H1 (cell line): ENCODE measurements around the gene SPECC1. TPM values are rescaled to one million over a fixed set of nuclear protein-coding genes. Genes with fewer than 3 reads are reported as not detected.

Experiments used
- CTCF ChIA-PET: fragments of 300-600 bp; sonication (Branson Sonifier 250); formaldehyde crosslinking; loops from one replicate; lab custom pipeline; 2021; ENCODE audit not compliant: partially characterized antibody; lab: Charles Lee
- POLR2A ChIA-PET: fragments of 300-600 bp; sonication (Branson Sonifier 250); formaldehyde crosslinking; loops from one replicate; lab custom pipeline; 2021; ENCODE audit warnings: inconsistent platforms; ENCODE audit not compliant: partially characterized antibody; lab: Charles Lee
- DNase-seq, 2 experiments: peaks; one replicate each; pipeline versions ENCODE4 v3.0.0 to v3.0.0-alpha.2; 2010 to 2022; ENCODE audit warnings: low spot score in 2 of 2, low read depth in 1 of 2, mixed read lengths in 1 of 2
- FAIRE-seq: peaks from 2 replicates; lab custom pipeline; 2011; peaks lifted over from hg19 to GRCh38; lab: Jason Lieb, UNC
- H2AFZ ChIP-seq: 2 replicates; pipeline ENCODE4 v1.8.1; 2012; ENCODE audit warnings: low read length, inconsistent platforms
- H2AK5ac ChIP-seq: 2 replicates; pipeline ENCODE4 v1.6.1; 2013; ENCODE audit warnings: low read depth, low read length
- H2BK120ac ChIP-seq: replicated peaks from 2 replicates; pipeline ENCODE3; 2013; ENCODE audit warnings: low read depth, low read length, inconsistent platforms
- H2BK12ac ChIP-seq: 2 replicates; pipeline ENCODE4 v1.6.1; 2013; ENCODE audit warnings: low read depth, low read length
- H2BK15ac ChIP-seq: 2 replicates; pipeline ENCODE4 v1.6.1; 2013; ENCODE audit warnings: low read length
- H2BK20ac ChIP-seq: 2 replicates; pipeline ENCODE4 v1.6.1; 2013; ENCODE audit warnings: low read length
- H2BK5ac ChIP-seq: 2 replicates; pipeline ENCODE4 v1.6.1; 2013; ENCODE audit warnings: low read depth, low read length
- H3K14ac ChIP-seq: 2 replicates; pipeline ENCODE4 v1.6.1; 2013; ENCODE audit warnings: inconsistent platforms; ENCODE audit not compliant: insufficient read length
- H3K18ac ChIP-seq: 2 replicates; pipeline ENCODE4 v1.6.1; 2013; ENCODE audit warnings: low read length; ENCODE audit errors: extremely low read depth
- H3K23ac ChIP-seq: 2 replicates; pipeline ENCODE4 v1.6.1; 2013; ENCODE audit warnings: inconsistent platforms; ENCODE audit not compliant: insufficient read length
- H3K23me2 ChIP-seq: 2 replicates; pipeline ENCODE4 v1.6.1; 2013; ENCODE audit warnings: low read depth, low read length
- H3K27ac ChIP-seq: 2 replicates; pipeline ENCODE4 v1.6.1; 2011; ENCODE audit warnings: low read depth, low read length, inconsistent platforms
- H3K27me3 ChIP-seq, 4 experiments: replicated peaks in 1 of 4; 1 replicate in 1 of 4; 2 replicates in 3 of 4; pipeline versions ENCODE4 v1.6.1 to v1.8.1; 2011 to 2013; ENCODE audit warnings: low read length in 3 of 4, mild to moderate bottlenecking in 3 of 4, inconsistent platforms in 2 of 4, mixed read lengths in 2 of 4, moderate library complexity in 1 of 4; ENCODE audit not compliant: control insufficient read depth in 3 of 4, insufficient read depth in 3 of 4; ENCODE audit errors: extremely low read depth in 1 of 4
- H3K36me3 ChIP-seq, 4 experiments: 2 replicates each; pipeline versions ENCODE4 v1.6.1 to v1.8.1; 2011 to 2013; ENCODE audit warnings: mild to moderate bottlenecking in 4 of 4, low read length in 3 of 4, moderate library complexity in 2 of 4, control low read depth in 1 of 4, inconsistent platforms in 1 of 4; ENCODE audit not compliant: insufficient read depth in 4 of 4, control insufficient read depth in 2 of 4
- H3K4ac ChIP-seq: replicated peaks from 2 replicates; pipeline ENCODE3; 2013; ENCODE audit warnings: low read length, low read depth, mixed read lengths, inconsistent platforms; ENCODE audit not compliant: insufficient read length
- H3K4me1 ChIP-seq, 4 experiments: replicated peaks in 1 of 4; 1 replicate in 1 of 4; 2 replicates in 3 of 4; pipeline versions ENCODE4 v1.6.1 to v1.8.1; 2011 to 2013; ENCODE audit warnings: low read length in 3 of 4, inconsistent platforms in 2 of 4, mixed read lengths in 1 of 4; ENCODE audit not compliant: insufficient read depth in 4 of 4, control insufficient read depth in 3 of 4
- H3K4me2 ChIP-seq, 2 experiments: 2 replicates each; pipeline versions ENCODE4 v1.6.1 to v1.8.1; 2011 to 2013; ENCODE audit warnings: low read depth in 2 of 2, low read length in 2 of 2, control low read depth in 1 of 2, inconsistent platforms in 1 of 2, mild to moderate bottlenecking in 1 of 2; ENCODE audit not compliant: insufficient read depth in 1 of 2
- H3K4me3 ChIP-seq, 4 experiments: fragments of 200-600, 300-600 bp in 1 of 4; sonication (generic), shearing (Covaris generic), sonication (Bioruptor Twin) in 1 of 4; 2 replicates each; pipeline versions ENCODE4 v1.5.1 to v1.8.1; 2011 to 2016; ENCODE audit warnings: low read length in 4 of 4, low read depth in 3 of 4, control low read depth in 2 of 4, inconsistent platforms in 2 of 4, mild to moderate bottlenecking in 2 of 4, mixed read lengths in 1 of 4, moderate library complexity in 1 of 4; ENCODE audit not compliant: insufficient read depth in 2 of 4; ENCODE audit errors: extremely low read depth in 1 of 4
- H3K56ac ChIP-seq: replicated peaks from 2 replicates; pipeline ENCODE3; 2013; ENCODE audit warnings: low read depth, mild to moderate bottlenecking, mixed read lengths, low read length, inconsistent platforms; ENCODE audit not compliant: insufficient read length
- H3K79me1 ChIP-seq: 2 replicates; pipeline ENCODE4 v1.6.1; 2013; ENCODE audit warnings: low read depth, low read length, control low read depth
- H3K79me2 ChIP-seq, 2 experiments: 2 replicates each; pipeline versions ENCODE4 v1.6.1 to v1.8.1; 2012 to 2013; ENCODE audit warnings: low read length in 2 of 2, mild to moderate bottlenecking in 2 of 2, inconsistent platforms in 1 of 2; ENCODE audit not compliant: insufficient read depth in 2 of 2, control insufficient read depth in 1 of 2
- H3K9ac ChIP-seq, 4 experiments: replicated peaks in 1 of 4; 1 replicate in 1 of 4; 2 replicates in 3 of 4; pipeline versions ENCODE4 v1.6.1 to v1.8.1; 2011 to 2013; ENCODE audit warnings: low read depth in 3 of 4, low read length in 3 of 4, control low read depth in 2 of 4, mild to moderate bottlenecking in 2 of 4, moderate library complexity in 2 of 4, inconsistent platforms in 1 of 4; ENCODE audit errors: extremely low read depth in 1 of 4
- H3K9me3 ChIP-seq, 2 experiments: 2 replicates each; pipeline versions ENCODE4 v1.6.1 to v1.8.1; 2012 to 2013; ENCODE audit warnings: mild to moderate bottlenecking in 2 of 2, moderate library complexity in 2 of 2, control low read depth in 1 of 2, inconsistent platforms in 1 of 2, low read depth in 1 of 2, low read length in 1 of 2, mixed read lengths in 1 of 2; ENCODE audit not compliant: insufficient read depth in 2 of 2
- H4K20me1 ChIP-seq, 2 experiments: replicated peaks in 1 of 2; 2 replicates each; pipeline versions ENCODE3 to v1.8.1; 2011 to 2013; ENCODE audit warnings: inconsistent platforms in 2 of 2, low read length in 2 of 2, mild to moderate bottlenecking in 1 of 2; ENCODE audit not compliant: insufficient read depth in 2 of 2, control insufficient read depth in 1 of 2
- H4K5ac ChIP-seq: 2 replicates; pipeline ENCODE4 v1.6.1; 2013; ENCODE audit warnings: low read length, low read depth, mixed read lengths, inconsistent platforms; ENCODE audit not compliant: insufficient read length
- H4K8ac ChIP-seq: 2 replicates; pipeline ENCODE4 v1.8.0; 2013; ENCODE audit warnings: mild to moderate bottlenecking, moderate library complexity, low read length, inconsistent platforms; ENCODE audit not compliant: insufficient read depth; ENCODE audit errors: extremely low read depth
- H4K91ac ChIP-seq: replicated peaks from 2 replicates; pipeline ENCODE3; 2013; ENCODE audit warnings: low read length, mixed read lengths, inconsistent platforms; ENCODE audit not compliant: insufficient read length
- EZH2 ChIP-seq: fragments of 200-600 bp; sonication (generic); IDR thresholded peaks from 2 replicates; pipeline ENCODE4 v1.7.1; 2012; ENCODE audit warnings: low read depth, mild to moderate bottlenecking, moderate library complexity, low read length, inconsistent platforms; ENCODE audit not compliant: severe bottlenecking
- JUN ChIP-seq: IDR thresholded peaks from 2 replicates; pipeline ENCODE4 v1.6.1; 2011; ENCODE audit warnings: low read depth, mild to moderate bottlenecking, improper control_type of control experiment, low read length
- KDM5A ChIP-seq: fragments of 200-600 bp; IDR thresholded peaks from 2 replicates; pipeline ENCODE4 v1.7.1; 2012; ENCODE audit warnings: mild to moderate bottlenecking, low read length, inconsistent platforms, mixed read lengths
- WGBS, 2 experiments: shearing (Covaris generic) in 1 of 2; methylation state at CpG; one replicate each; pipeline versions ENCODE4 v1.1.6 to v1.1.7; 2013 to 2015; ENCODE audit warnings: low lambda C conversion rate in 2 of 2, mixed read lengths in 2 of 2, inconsistent platforms in 1 of 2, low coverage in 1 of 2, missing lambda C conversion rate in 1 of 2; ENCODE audit not compliant: insufficient replicate concordance in 2 of 2, insufficient coverage in 1 of 2, insufficient read length in 1 of 2; ENCODE audit errors: extremely low coverage in 1 of 2, missing lambda C conversion rate in 1 of 2; 5-methylcytosine and 5-hydroxymethylcytosine counted together
- polyA plus RNA-seq, 7 experiments: library from polyadenylated mRNA; depleted of rRNA in 3 of 7; stranded (reverse) in 5 of 7; unstranded in 2 of 7; fragments of >200 nt in 5 of 7; fragments of 200-250 nt in 2 of 7; gene quantifications; 1 replicate in 5 of 7; 2 replicates in 1 of 7; 4 replicates in 1 of 7; pipeline versions ENCODE4 v1.2.1 to v1.2.3, GENCODE V29; 2011 to 2013; ENCODE audit warnings: missing spikeins in 2 of 7, mixed read lengths in 2 of 7
- total RNA-seq: library from RNA; stranded (reverse); fragmentation: NEBNext Ultra II Directional; extraction: Animal tissue kit (Norgen Biotek cat#: 25700); gene quantifications from 2 replicates; pipeline ENCODE4 v1.2.1, GENCODE V29; 2021

SPECC1 gene
- total and polyA plus RNA-seq, 2 of the 8 experiments (the other 6 are each of a cell fraction or from before 2014, with no cell fraction given): 35.8 to 87.9 TPM

- H2AK5ac ChIP-seq: no peak overlapping the region
- no peak overlapping the region for H2BK20ac ChIP-seq
- H2BK120ac ChIP-seq: no peak overlapping the region
- no peak overlapping the region for H3K14ac ChIP-seq
- H3K36me3 ChIP-seq: peaks cover 0 to 13% (median 4%) of the 10 kb centered on the region in 4 experiments; a peak in 3 of 8 replicates
- no peak overlapping the region for H3K4me2 ChIP-seq
- FAIRE-seq (no peak), DNase-seq (no peak)
- H2BK15ac ChIP-seq: no peak overlapping the region
- no peak overlapping the region for H4K8ac ChIP-seq
- no peak overlapping the region for H3K4me3 ChIP-seq
- H3K4me1 ChIP-seq: peaks cover 2 to 18% (median 7%) of the 10 kb centered on the region in 4 experiments
- H3K4ac ChIP-seq: no peak overlapping the region
- peaks cover 0 to 1% of the 10 kb centered on the region in 2 experiments for H4K20me1 ChIP-seq
- ChIA-PET POLR2A (interaction anchor here (0.8 to 1.3 kb wide), 2 partner anchors 9 to 20 kb away, joined by 3 to 4 read pairs; no protein-coding TSS in a partner anchor), CTCF (interaction anchor here (0.7 to 2.8 kb wide), 2 partner anchors 15 to 18 kb away, joined by 6 to 11 read pairs; no protein-coding TSS in a partner anchor)
- H4K5ac ChIP-seq: no peak overlapping the region
- no peaks in the 10 kb centered on the region; a peak in 1 of 4 replicates for H3K9me3 ChIP-seq
- no peak overlapping the region for H2BK5ac ChIP-seq
- H2BK12ac ChIP-seq: no peak overlapping the region
- no peak overlapping the region for H4K91ac ChIP-seq
- no peak overlapping the region for H3K27ac ChIP-seq
- H3K9ac ChIP-seq: no peak overlapping the region
- H3K23me2 ChIP-seq: no peaks in the 10 kb centered on the region
- peaks cover 0 to 65% of the 10 kb centered on the region in 2 experiments; a peak in 2 of 4 replicates for H3K79me2 ChIP-seq
- H3K56ac ChIP-seq: no peak overlapping the region
- no peak overlapping the region for H3K23ac ChIP-seq
- H2AFZ ChIP-seq: no peak overlapping the region
- no peak overlapping the region for H3K18ac ChIP-seq
- no peaks in the 10 kb centered on the region for H3K27me3 ChIP-seq
- H3K79me1 ChIP-seq: peaks cover 6% of the 10 kb centered on the region; the same call in 1 of the 2 replicates
- WGBS, 2 experiments: 79% methylated on average over 3 of the region's 3 CpGs; no CpG with 5 or more reads in 1 of the 2 experiments
- TF ChIP-seq JUN: no peak
- no peak for TF ChIP-seq EZH2
- TF ChIP-seq KDM5A: no peak
Measured at GRCh38 chr17:20208717-20209116, 199.6 kb downstream of the SPECC1 start.
